ENCODE measurements around the gene ALPK1. TPM values are rescaled to one million over a fixed set of nuclear protein-coding genes. Genes with fewer than 3 reads are reported as not detected.

The ALPK1 gene
- total RNA-seq, 2 experiments from 2014 or later: 14.0 to 14.7 TPM

GRCh38 chr4:112329672-112330375 lies 32.7 kb downstream of the ALPK1 start:
- Mint-ChIP-seq H3K27me3 (no peaks in the 10 kb centered on the region), H3K4me3 (no peak overlapping the region), H3K9me3 (no peaks in the 10 kb centered on the region), H3K4me1 (peaks cover 6% of the 10 kb centered on the region), H3K27ac (no peak overlapping the region), H3K36me3 (peaks cover 7% of the 10 kb centered on the region)
- DNase-seq: no peak

GRCh38 chr4:112330921-112331320 lies 33.8 kb downstream of the ALPK1 start:
- H3K4me3 Mint-ChIP-seq: no peak overlapping the region
- no peak overlapping the region for H3K27ac Mint-ChIP-seq
- peaks cover 6% of the 10 kb centered on the region for H3K4me1 Mint-ChIP-seq

GRCh38 chr4:112332398-112332797 lies 35.2 kb downstream of the ALPK1 start:
- DNase-seq: no peak
- Mint-ChIP-seq H3K27ac (no peak overlapping the region), H3K36me3 (peaks cover 7% of the 10 kb centered on the region), H3K4me1 (peaks cover 6% of the 10 kb centered on the region), H3K27me3 (no peaks in the 10 kb centered on the region), H3K4me3 (no peak overlapping the region), H3K9me3 (no peaks in the 10 kb centered on the region)

More at GRCh38 chr4:112330921-112331320, 33.8 kb downstream of the ALPK1 start:
- peaks cover 7% of the 10 kb centered on the region for H3K36me3 Mint-ChIP-seq
- no peaks in the 10 kb centered on the region for H3K9me3 Mint-ChIP-seq
- H3K27me3 Mint-ChIP-seq: no peaks in the 10 kb centered on the region
- no peak for DNase-seq

GRCh38 chr4:112340023-112340422 lies 42.9 kb downstream of the ALPK1 start:
- H3K27me3 Mint-ChIP-seq: no peaks in the 10 kb centered on the region
- DNase-seq: no peak
- H3K9me3 Mint-ChIP-seq: no peaks in the 10 kb centered on the region
- peaks cover 4% of the 10 kb centered on the region for H3K36me3 Mint-ChIP-seq
- no peak overlapping the region for H3K4me3 Mint-ChIP-seq
- H3K27ac Mint-ChIP-seq: no peak overlapping the region
- H3K4me1 Mint-ChIP-seq: peaks cover 2% of the 10 kb centered on the region

GRCh38 chr4:112341033-112341432 lies 43.9 kb downstream of the ALPK1 start:
- Mint-ChIP-seq H3K27me3 (no peaks in the 10 kb centered on the region), H3K27ac (no peak overlapping the region), H3K9me3 (no peaks in the 10 kb centered on the region), H3K4me1 (peaks cover 2% of the 10 kb centered on the region), H3K4me3 (no peak overlapping the region), H3K36me3 (peaks cover 4% of the 10 kb centered on the region)
- DNase-seq: no peak

- DNase-seq: no peak
- Mint-ChIP-seq H3K27me3 (no peaks in the 10 kb centered on the region), H3K4me1 (peaks cover 2% of the 10 kb centered on the region), H3K4me3 (no peak overlapping the region), H3K36me3 (peaks cover 4% of the 10 kb centered on the region), H3K27ac (no peak overlapping the region), H3K9me3 (no peaks in the 10 kb centered on the region)
Observed at GRCh38 chr4:112343330-112344080, 46.3 kb downstream of the ALPK1 start.

- no peak overlapping the region for H3K4me3 Mint-ChIP-seq
- H3K36me3 Mint-ChIP-seq: peaks cover 11% of the 10 kb centered on the region
- H3K9me3 Mint-ChIP-seq: peaks cover 3% of the 10 kb centered on the region
- H3K27me3 Mint-ChIP-seq: no peaks in the 10 kb centered on the region
- H3K4me1 Mint-ChIP-seq: no peaks in the 10 kb centered on the region
- no peak for DNase-seq
- no peak overlapping the region for H3K27ac Mint-ChIP-seq
Observed at GRCh38 chr4:112348488-112349158, 51.5 kb downstream of the ALPK1 start.

GRCh38 chr4:112352736-112353135 lies 55.6 kb downstream of the ALPK1 start:
- no peaks in the 10 kb centered on the region for H3K4me1 Mint-ChIP-seq
- H3K9me3 Mint-ChIP-seq: peaks cover 4% of the 10 kb centered on the region
- no peak for DNase-seq
- H3K4me3 Mint-ChIP-seq: no peak overlapping the region
- H3K36me3 Mint-ChIP-seq: peaks cover 20% of the 10 kb centered on the region
- H3K27ac Mint-ChIP-seq: no peak overlapping the region
- no peaks in the 10 kb centered on the region for H3K27me3 Mint-ChIP-seq

GRCh38 chr4:112355662-112356061 lies 58.5 kb downstream of the ALPK1 start:
- H3K4me1 Mint-ChIP-seq: no peaks in the 10 kb centered on the region
- H3K36me3 Mint-ChIP-seq: peaks cover 20% of the 10 kb centered on the region
- H3K27ac Mint-ChIP-seq: no peak overlapping the region
- no peak for DNase-seq
- peaks cover 4% of the 10 kb centered on the region for H3K9me3 Mint-ChIP-seq
- no peaks in the 10 kb centered on the region for H3K27me3 Mint-ChIP-seq
- no peak overlapping the region for H3K4me3 Mint-ChIP-seq

GRCh38 chr4:112357453-112357852 lies 60.3 kb downstream of the ALPK1 start:
- no peak for DNase-seq
- Mint-ChIP-seq H3K9me3 (peaks cover 9% of the 10 kb centered on the region), H3K4me3 (no peak overlapping the region), H3K27ac (no peak overlapping the region), H3K4me1 (no peaks in the 10 kb centered on the region), H3K27me3 (no peaks in the 10 kb centered on the region), H3K36me3 (peaks cover 28% of the 10 kb centered on the region)

GRCh38 chr4:112357897-112358296 lies 60.7 kb downstream of the ALPK1 start:
- Mint-ChIP-seq H3K36me3 (peaks cover 29% of the 10 kb centered on the region), H3K9me3 (peaks cover 9% of the 10 kb centered on the region), H3K27ac (no peak overlapping the region), H3K27me3 (no peaks in the 10 kb centered on the region), H3K4me1 (no peaks in the 10 kb centered on the region), H3K4me3 (no peak overlapping the region)
- DNase-seq: no peak

- Mint-ChIP-seq H3K36me3 (peaks cover 29% of the 10 kb centered on the region), H3K27ac (no peak overlapping the region), H3K4me3 (no peak overlapping the region), H3K27me3 (no peaks in the 10 kb centered on the region), H3K9me3 (peaks cover 10% of the 10 kb centered on the region), H3K4me1 (no peaks in the 10 kb centered on the region)
- no peak for DNase-seq
Observed at GRCh38 chr4:112358415-112358814, 61.2 kb downstream of the ALPK1 start.

- DNase-seq: no peak
- H3K4me1 Mint-ChIP-seq: no peaks in the 10 kb centered on the region
- H3K4me3 Mint-ChIP-seq: no peak overlapping the region
- no peaks in the 10 kb centered on the region for H3K27me3 Mint-ChIP-seq
- H3K9me3 Mint-ChIP-seq: peaks cover 13% of the 10 kb centered on the region
- no peak overlapping the region for H3K27ac Mint-ChIP-seq
- H3K36me3 Mint-ChIP-seq: peaks cover 29% of the 10 kb centered on the region
Observed at GRCh38 chr4:112358952-112359749, 62.0 kb downstream of the ALPK1 start.

- Mint-ChIP-seq H3K9me3 (peaks cover 20% of the 10 kb centered on the region), H3K4me3 (no peak overlapping the region), H3K27me3 (no peaks in the 10 kb centered on the region), H3K27ac (no peak overlapping the region), H3K4me1 (no peaks in the 10 kb centered on the region), H3K36me3 (peaks cover 20% of the 10 kb centered on the region)
- peak; percentile 15 for DNase-seq
Observed at GRCh38 chr4:112361181-112361791, 64.1 kb downstream of the ALPK1 start.

Measured in activated naive CD8-positive, alpha-beta T cell treated with anti-CD3 and anti-CD28 coated beads for 36 hours (primary cell).